Endodermal cell (in vitro differentiated cells): ENCODE measurements around the gene GLG1. TPM values are rescaled to one million over a fixed set of nuclear protein-coding genes. Genes with fewer than 3 reads are reported as not detected.

Source experiments
- DNase-seq: peaks from one replicate; pipeline ENCODE4 v3.0.0-alpha.2; 2017
- H3K27ac ChIP-seq: 2 replicates; pipeline ENCODE4 v1.5.1; 2013; ENCODE audit warnings: mild to moderate bottlenecking, low read depth, low read length, moderate library complexity
- H3K27me3 ChIP-seq: 2 replicates; pipeline ENCODE4 v1.6.1; 2013; ENCODE audit warnings: mild to moderate bottlenecking, low read length, moderate library complexity; ENCODE audit not compliant: insufficient read depth, control insufficient read depth, poor library complexity, severe bottlenecking
- H3K36me3 ChIP-seq: 2 replicates; pipeline ENCODE4 v1.7.0; 2013; ENCODE audit warnings: mild to moderate bottlenecking, low read length, moderate library complexity; ENCODE audit not compliant: control insufficient read depth, insufficient read depth
- H3K4me1 ChIP-seq: one replicate; pipeline ENCODE4 v1.7.0; 2013; ENCODE audit warnings: low read length; ENCODE audit not compliant: control insufficient read depth, insufficient read depth
- H3K4me3 ChIP-seq: 2 replicates; pipeline ENCODE4 v1.5.1; 2013; ENCODE audit warnings: mild to moderate bottlenecking, low read length, moderate library complexity
- H3K9ac ChIP-seq: 2 replicates; pipeline ENCODE4 v1.6.1; 2013; ENCODE audit warnings: mild to moderate bottlenecking, low read length, moderate library complexity; ENCODE audit not compliant: poor library complexity, severe bottlenecking; ENCODE audit errors: extremely low read depth
- H3K9me3 ChIP-seq: 2 replicates; pipeline ENCODE4 v1.6.1; 2013; ENCODE audit warnings: mild to moderate bottlenecking, low read length, moderate library complexity; ENCODE audit not compliant: control insufficient read depth
- H3K27ac Mint-ChIP-seq: 2 replicates; pipeline ENCODE4 v1.8.0; 2020; ENCODE audit warnings: mixed read lengths
- H3K27me3 Mint-ChIP-seq: 2 replicates; pipeline ENCODE4 v1.8.0; 2021; ENCODE audit warnings: mild to moderate bottlenecking, mixed read lengths; ENCODE audit not compliant: insufficient read depth
- H3K36me3 Mint-ChIP-seq: 2 replicates; pipeline ENCODE4 v1.8.0; 2020; ENCODE audit warnings: low read depth, mixed read lengths
- H3K4me1 Mint-ChIP-seq: 2 replicates; pipeline ENCODE4 v1.8.0; 2020; ENCODE audit warnings: mixed read lengths
- H3K4me3 Mint-ChIP-seq: 2 replicates; pipeline ENCODE4 v1.8.0; 2020; ENCODE audit warnings: mild to moderate bottlenecking, moderate library complexity, mixed read lengths
- H3K9me3 Mint-ChIP-seq: 2 replicates; pipeline ENCODE4 v1.8.0; 2020; ENCODE audit warnings: mild to moderate bottlenecking, mixed read lengths
- WGBS, 2 experiments: methylation state at CpG; one replicate each; pipeline versions ENCODE4 v1.1.5 to v1.1.7; 2013; ENCODE audit warnings: missing lambda C conversion rate in 2 of 2, mixed read lengths in 1 of 2; ENCODE audit not compliant: insufficient coverage in 1 of 2, insufficient read length in 1 of 2; 5-methylcytosine and 5-hydroxymethylcytosine counted together
- total RNA-seq, 2 donors: library from RNA; stranded (reverse); fragmentation: NEBNext Ultra II Directional in 1 of 2; extraction: Animal tissue kit (Norgen Biotek cat#: 25700) in 1 of 2; gene quantifications; 2 replicates in 1 of 2; 3 replicates in 1 of 2; pipeline ENCODE4 v1.2.1, GENCODE V29; 2021
- TF ChIP-seq, protein P1 (sequence below): fragments of 200-600 bp; sonication (generic); conservative IDR thresholded peaks from 2 replicates; pipeline ENCODE4 v1.5.0; 2021; ENCODE audit warnings: antibody characterized with exemption, mild to moderate bottlenecking

Gene GLG1
- total RNA-seq, 2 donors from 2014 or later = 120 to 136 TPM

DNA sequence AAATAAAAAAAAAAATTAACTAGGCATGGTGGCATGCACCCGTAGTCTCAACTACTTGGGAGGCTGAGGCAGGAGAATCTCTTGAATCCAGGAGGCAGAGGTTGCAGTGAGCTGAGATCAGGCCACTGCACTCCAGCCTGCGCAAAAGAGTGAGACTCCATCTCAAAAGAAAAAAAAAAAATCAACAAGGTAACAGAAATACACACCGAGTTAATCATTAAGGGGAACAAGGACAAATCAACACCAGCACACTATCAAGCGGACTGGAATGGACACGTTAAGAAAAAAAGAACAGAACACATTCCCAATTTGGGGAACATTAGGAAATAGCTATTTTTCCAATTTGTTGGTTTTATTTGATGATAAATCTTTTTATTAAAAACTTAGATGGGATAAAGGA, 28.4 kb upstream of the GLG1 start:
- Histone ChIP-seq H3K27me3 (no peaks in the 10 kb centered on the region), H3K4me1 (no peaks in the 10 kb centered on the region), H3K36me3 (peaks cover 89% of the 10 kb centered on the region), H3K27ac (no peak overlapping the region), H3K4me3 (no peak overlapping the region), H3K9me3 (no peaks in the 10 kb centered on the region), H3K9ac (no peak overlapping the region)
- Mint-ChIP-seq H3K4me3 (no peak overlapping the region), H3K9me3 (no peaks in the 10 kb centered on the region), H3K36me3 (peaks cover 69% of the 10 kb centered on the region), H3K27ac (no peak overlapping the region), H3K27me3 (no peaks in the 10 kb centered on the region), H3K4me1 (no peaks in the 10 kb centered on the region)
- no peak for DNase-seq
- WGBS, 2 experiments = 83 to 89% methylated on average over 4 to 5 of the region's 5 CpGs
- TF ChIP-seq, protein P1, sequence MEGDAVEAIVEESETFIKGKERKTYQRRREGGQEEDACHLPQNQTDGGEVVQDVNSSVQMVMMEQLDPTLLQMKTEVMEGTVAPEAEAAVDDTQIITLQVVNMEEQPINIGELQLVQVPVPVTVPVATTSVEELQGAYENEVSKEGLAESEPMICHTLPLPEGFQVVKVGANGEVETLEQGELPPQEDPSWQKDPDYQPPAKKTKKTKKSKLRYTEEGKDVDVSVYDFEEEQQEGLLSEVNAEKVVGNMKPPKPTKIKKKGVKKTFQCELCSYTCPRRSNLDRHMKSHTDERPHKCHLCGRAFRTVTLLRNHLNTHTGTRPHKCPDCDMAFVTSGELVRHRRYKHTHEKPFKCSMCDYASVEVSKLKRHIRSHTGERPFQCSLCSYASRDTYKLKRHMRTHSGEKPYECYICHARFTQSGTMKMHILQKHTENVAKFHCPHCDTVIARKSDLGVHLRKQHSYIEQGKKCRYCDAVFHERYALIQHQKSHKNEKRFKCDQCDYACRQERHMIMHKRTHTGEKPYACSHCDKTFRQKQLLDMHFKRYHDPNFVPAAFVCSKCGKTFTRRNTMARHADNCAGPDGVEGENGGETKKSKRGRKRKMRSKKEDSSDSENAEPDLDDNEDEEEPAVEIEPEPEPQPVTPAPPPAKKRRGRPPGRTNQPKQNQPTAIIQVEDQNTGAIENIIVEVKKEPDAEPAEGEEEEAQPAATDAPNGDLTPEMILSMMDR = no peak

DNA sequence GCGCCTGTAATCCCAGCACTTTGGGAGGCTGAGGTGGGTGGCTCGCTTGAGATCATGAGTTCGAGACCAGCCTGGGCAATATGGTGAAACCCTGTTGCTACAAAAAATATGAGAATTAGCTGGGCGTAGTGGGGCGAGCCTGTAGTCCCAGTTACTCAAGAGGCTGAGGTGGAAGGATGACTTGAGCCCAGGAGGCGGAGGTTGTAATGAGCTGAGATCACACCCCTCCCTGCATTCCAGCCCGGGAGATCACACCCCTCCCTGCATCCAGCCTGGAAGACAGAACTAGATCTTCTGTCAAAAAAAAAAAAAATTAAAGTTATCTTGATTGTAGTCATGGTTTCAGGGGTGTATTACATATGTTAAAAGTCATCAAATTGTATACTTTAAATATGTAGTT, 26.8 kb upstream of the GLG1 start:
- no peak overlapping the region for H3K4me3 Mint-ChIP-seq
- no peaks in the 10 kb centered on the region for H3K27me3 Mint-ChIP-seq
- H3K27ac ChIP-seq = no peak overlapping the region
- H3K9me3 ChIP-seq = no peaks in the 10 kb centered on the region
- no peak for DNase-seq
- H3K27me3 ChIP-seq = no peaks in the 10 kb centered on the region
- no peak overlapping the region for H3K27ac Mint-ChIP-seq
- TF ChIP-seq, protein P1 = no peak
- WGBS, 2 experiments = 96 to 100% methylated on average over 2 to 6 of the region's 7 CpGs
- H3K4me3 ChIP-seq = no peak overlapping the region
- no peaks in the 10 kb centered on the region for H3K9me3 Mint-ChIP-seq
- H3K36me3 ChIP-seq = peaks cover 93% of the 10 kb centered on the region
- no peak overlapping the region for H3K9ac ChIP-seq
- H3K4me1 Mint-ChIP-seq = no peaks in the 10 kb centered on the region
- H3K36me3 Mint-ChIP-seq = peaks cover 76% of the 10 kb centered on the region
- no peaks in the 10 kb centered on the region for H3K4me1 ChIP-seq

DNA sequence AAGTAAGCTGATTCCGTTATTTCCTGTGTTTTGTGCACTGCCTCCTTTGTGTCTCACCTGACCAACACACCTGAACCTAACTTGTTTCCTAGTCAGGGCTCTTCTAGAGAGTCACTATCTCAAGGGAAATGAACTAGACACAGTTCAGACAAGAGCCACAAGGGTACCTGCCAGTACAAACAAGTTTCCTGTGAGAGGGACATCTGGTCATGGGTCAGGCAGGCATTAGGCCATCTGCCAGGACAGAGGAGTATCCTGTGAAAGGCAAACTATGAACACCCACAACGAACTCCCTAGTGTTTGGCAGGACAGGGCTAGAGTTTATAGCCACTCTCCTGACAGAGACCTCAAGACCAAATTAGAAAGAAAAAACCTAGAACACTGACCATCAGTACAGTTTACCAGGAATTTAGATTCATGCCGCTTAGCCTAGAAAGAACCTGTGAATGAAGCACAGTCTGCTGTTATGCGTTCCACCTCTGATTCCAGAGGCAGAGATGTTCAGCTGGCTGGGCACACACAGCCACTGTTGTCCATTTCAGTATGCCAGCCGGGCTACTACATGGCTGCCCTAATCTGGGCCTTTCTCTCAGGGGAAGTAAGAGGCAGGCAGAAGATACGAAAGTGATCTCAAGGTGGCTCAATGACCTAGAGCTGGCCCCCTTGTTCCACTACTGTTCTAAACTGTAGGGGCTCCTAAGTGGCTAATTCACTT, 20.7 kb upstream of the GLG1 start:
- Histone ChIP-seq H3K9me3 (no peaks in the 10 kb centered on the region), H3K4me1 (no peaks in the 10 kb centered on the region), H3K27me3 (no peaks in the 10 kb centered on the region), H3K27ac (no peak overlapping the region), H3K4me3 (no peak overlapping the region), H3K36me3 (peaks cover 96% of the 10 kb centered on the region), H3K9ac (no peak overlapping the region)
- TF ChIP-seq, protein P1 = no peak
- Mint-ChIP-seq H3K27ac (peak overlapping the region; percentile 2), H3K27me3 (no peaks in the 10 kb centered on the region), H3K9me3 (no peaks in the 10 kb centered on the region), H3K36me3 (peaks cover 89% of the 10 kb centered on the region), H3K4me3 (no peak overlapping the region), H3K4me1 (no peaks in the 10 kb centered on the region)
- no peak for DNase-seq
- 92 to 97% methylated on average over 5 to 6 of the region's 6 CpGs for WGBS, 2 experiments
